K562 (cell line): ENCODE results near the gene HES5. TPM values are rescaled to one million over a fixed set of nuclear protein-coding genes. Genes with fewer than 3 reads are reported as not detected.

Source experiments
- ATAC-seq: fragments of 200-7000 bp; cut with Tn5 transposase; 3 replicates; pipeline ENCODE4 v1.9.1; 2020; ENCODE audit warnings: moderate library complexity
- BruUV-seq: library from RNA; stranded (reverse); fragments of 400-500 nt; replicated peaks from 2 replicates; lab custom pipeline; 2021; lab: Mats Ljungman, UMichigan
- CTCF ChIA-PET: fragments of 300-600 bp; formaldehyde crosslinking; extraction: SDS; loops from one replicate; lab custom pipeline; 2021; ENCODE audit warnings: low intra/inter-chr PET ratio; lab: Yijun Ruan, JAX
- POLR2A ChIA-PET: fragments of 300-600, 350-650 bp; sonication (Branson Sonifier 250); formaldehyde crosslinking; extraction: SDS; loops from one replicate; lab custom pipeline; 2021; ENCODE audit warnings: antibody characterized with exemption, inconsistent platforms; lab: Yijun Ruan, JAX
- DNase-seq, 4 experiments: peaks; one replicate each; pipeline versions ENCODE4 v3.0.0 to v3.0.0-alpha.2; 2011 to 2018; ENCODE audit warnings: low spot score in 3 of 4, mixed read lengths in 3 of 4; ENCODE audit errors: extremely low read depth in 1 of 4
- FAIRE-seq: peaks from 2 replicates; lab custom pipeline; 2011; peaks lifted over from hg19 to GRCh38; lab: Jason Lieb, UNC
- H2AFZ ChIP-seq: 2 replicates; pipeline ENCODE4 v1.6.0; 2011; ENCODE audit warnings: low read depth, low read length, control low read depth, inconsistent platforms
- H3K27ac ChIP-seq: fragments of 200-600 bp; 3 replicates; pipeline ENCODE4 v1.8.0; 2011; ENCODE audit warnings: low read depth, mild to moderate bottlenecking, control low read depth, inconsistent platforms, low read length, moderate library complexity, mixed read lengths; ENCODE audit errors: extremely low read depth
- H3K27me3 ChIP-seq, 2 experiments: fragments of 300-600 bp in 1 of 2; 2 replicates in 1 of 2; 3 replicates in 1 of 2; pipeline versions ENCODE4 v1.6.0 to v1.8.0; 2011; ENCODE audit warnings: inconsistent platforms in 2 of 2, low read length in 2 of 2, mild to moderate bottlenecking in 1 of 2, mixed read lengths in 1 of 2, moderate library complexity in 1 of 2; ENCODE audit not compliant: control insufficient read depth in 2 of 2, insufficient read depth in 2 of 2
- H3K36me3 ChIP-seq: fragments of 300-600 bp; 3 replicates; pipeline ENCODE4 v1.8.0; 2011; ENCODE audit warnings: mild to moderate bottlenecking, low read length, inconsistent platforms; ENCODE audit not compliant: control insufficient read depth, insufficient read depth
- H3K4me1 ChIP-seq, 2 experiments: fragments of 200-600 bp in 1 of 2; replicated peaks in 1 of 2; 2 replicates in 1 of 2; 3 replicates in 1 of 2; pipeline versions ENCODE4 v1.5.1 to v1.8.0; 2011; ENCODE audit warnings: inconsistent platforms in 2 of 2, low read length in 2 of 2, mild to moderate bottlenecking in 1 of 2, mixed read lengths in 1 of 2, moderate library complexity in 1 of 2; ENCODE audit not compliant: control insufficient read depth in 2 of 2, insufficient read depth in 2 of 2
- H3K4me2 ChIP-seq: 2 replicates; pipeline ENCODE4 v1.6.1; 2011; ENCODE audit warnings: low read length, control low read depth, inconsistent platforms, mixed read lengths; ENCODE audit not compliant: insufficient read depth
- H3K4me3 ChIP-seq: fragments of 200-600 bp; sonication (generic), shearing (Covaris generic); 2 replicates; pipeline ENCODE4 v1.5.1; 2016; ENCODE audit warnings: control low read depth, inconsistent platforms
- H3K79me2 ChIP-seq: fragments of 200-600 bp; 3 replicates; pipeline ENCODE4 v1.8.0; 2011; ENCODE audit warnings: low read length, inconsistent platforms; ENCODE audit not compliant: control insufficient read depth, insufficient read depth
- H3K9ac ChIP-seq, 2 experiments: 2 replicates each; pipeline versions ENCODE4 v1.6.0 to v1.6.1; 2011; ENCODE audit warnings: low read depth in 2 of 2, low read length in 2 of 2, control low read depth in 1 of 2, inconsistent platforms in 1 of 2, mild to moderate bottlenecking in 1 of 2, mixed read lengths in 1 of 2; ENCODE audit not compliant: insufficient read depth in 1 of 2
- H3K9me1 ChIP-seq: one replicate; pipeline ENCODE4 v1.6.0; 2011; ENCODE audit warnings: inconsistent platforms, mild to moderate bottlenecking, low read length, moderate library complexity; ENCODE audit not compliant: control insufficient read depth, insufficient read depth
- H3K9me3 ChIP-seq: replicated peaks from 2 replicates; pipeline ENCODE4 v1.5.1; 2011; ENCODE audit warnings: low read depth, low read length, inconsistent platforms; ENCODE audit not compliant: control insufficient read depth, insufficient read depth
- H4K20me1 ChIP-seq: replicated peaks from 2 replicates; pipeline ENCODE4 v1.6.1; 2011; ENCODE audit warnings: low read length, inconsistent platforms, mixed read lengths; ENCODE audit not compliant: control insufficient read depth, insufficient read depth
- BCL6 ChIP-seq: fragments of 250-450 bp; sonication (Bioruptor Pico); IDR thresholded peaks from 2 replicates; pipeline ENCODE4 v1.4.0; 2020
- DACH1 ChIP-seq: fragments of 450-650 bp; IDR thresholded peaks from 2 replicates; pipeline ENCODE4 v1.6.1; 2018; ENCODE audit not compliant: partially characterized antibody
- HCFC1 ChIP-seq: IDR thresholded peaks from 2 replicates; pipeline ENCODE4 v1.6.1; 2012; ENCODE audit warnings: low read depth, low read length, improper control_type of control experiment
- IFI16 ChIP-seq: fragments of 250-450 bp; sonication (Bioruptor Pico); IDR thresholded peaks from 2 replicates; pipeline ENCODE4 v2.1.2; 2022; ENCODE audit warnings: mild to moderate bottlenecking, inconsistent platforms
- ILK ChIP-seq: fragments of 450-650 bp; IDR thresholded peaks from 2 replicates; pipeline ENCODE4 v1.6.1; 2016; ENCODE audit warnings: missing genetic modification characterization, low read depth, mild to moderate bottlenecking, missing compliant biosample characterization, moderate library complexity, borderline replicate concordance
- RB1 ChIP-seq: fragments of 450-650 bp; IDR thresholded peaks from 2 replicates; pipeline ENCODE4 v1.6.1; 2017; ENCODE audit warnings: low read depth, mild to moderate bottlenecking
- TSHZ1 ChIP-seq: fragments of 250-450 bp; sonication (Bioruptor Pico); IDR thresholded peaks from 2 replicates; pipeline ENCODE4 v1.4.0; 2020; ENCODE audit warnings: mild to moderate bottlenecking, moderate library complexity
- YBX1 ChIP-seq: fragments of 450-650 bp; IDR thresholded peaks from 2 replicates; pipeline ENCODE4 v1.7.1; 2016; ENCODE audit warnings: mild to moderate bottlenecking
- ZBTB7A ChIP-seq: IDR thresholded peaks from 2 replicates; pipeline ENCODE4 v1.6.1; 2011; ENCODE audit warnings: low read depth, mild to moderate bottlenecking, low read length, moderate library complexity, borderline replicate concordance; ENCODE audit not compliant: control insufficient read depth
- ZKSCAN3 ChIP-seq: fragments of 250-450 bp; sonication (Bioruptor Pico); IDR thresholded peaks from 2 replicates; pipeline ENCODE4 v1.4.0; 2020
- ZNF146 ChIP-seq: IDR thresholded peaks from one replicate; pipeline ENCODE4 v1.6.1; 2018; ENCODE audit warnings: missing compliant biosample characterization; ENCODE audit not compliant: unreplicated experiment
- ZNF316 ChIP-seq: fragments of 450-650 bp; IDR thresholded peaks from 2 replicates; pipeline ENCODE4 v1.6.1; 2016
- ZNF518B ChIP-seq: fragments of 250-450 bp; sonication (Bioruptor Pico); IDR thresholded peaks from 2 replicates; pipeline ENCODE4 v1.5.0; 2021; ENCODE audit warnings: mild to moderate bottlenecking, moderate library complexity
- WGBS: fragments of 100-300 bp; shearing (Covaris generic); methylation state at CpG from one replicate; pipeline ENCODE4 v1.1.6; 2016; ENCODE audit warnings: low coverage, mixed read lengths; ENCODE audit not compliant: insufficient coverage; ENCODE audit errors: missing lambda C conversion rate; 5-methylcytosine and 5-hydroxymethylcytosine counted together
- in situ Hi-C: fragments of 300-500 bp; cut with MboI; formaldehyde crosslinking; loops from 4 replicates; pipeline ENCODE4 v1.15.0; 2018; ENCODE audit warnings: inconsistent platforms, mixed read lengths
- intact Hi-C: fragments of 100-400 bp; cut with micrococcal nuclease; formaldehyde crosslinking; loops from 2 replicates; pipeline ENCODE4 v1.14.2; 2022
- polyA plus RNA-seq, 8 experiments: library from polyadenylated mRNA; depleted of rRNA in 4 of 8; stranded (reverse) in 5 of 8; unstranded in 3 of 8; fragments of >200 nt; fragmentation: Nextera tagmentation in 2 of 8; fragmentation: Illumina TruSeq in 1 of 8; extraction: Ambion mirVana in 2 of 8; extraction: Trizol in 1 of 8; gene quantifications; 2 replicates each; pipeline versions ENCODE4 v1.2.1 to v1.2.3, GENCODE V29; 2011 to 2014; ENCODE audit warnings: inconsistent platforms in 1 of 8, missing spikeins in 1 of 8
- total RNA-seq, 7 experiments: library from RNA; depleted of rRNA in 6 of 7; stranded (reverse); fragments of >200 nt in 6 of 7; fragmentation: Illumina TruSeq in 2 of 7; extraction: Trizol in 2 of 7; gene quantifications; 2 replicates each; pipeline versions ENCODE4 v1.2.1 to v1.2.3, GENCODE V29; 2011 to 2021; ENCODE audit warnings: low replicate concordance in 1 of 7

The HES5 gene
- total and polyA plus RNA-seq, 9 of the 15 experiments (the other 6 are each of a cell fraction or from before 2014, with no cell fraction given), result not detected

- 0% methylated on average over 4 of the region's 4 CpGs for WGBS
- Histone ChIP-seq H3K79me2 (no peaks in the 10 kb centered on the region), H2AFZ (no peak overlapping the region), H3K4me3 (no peak overlapping the region), H3K9ac (no peak overlapping the region), H3K9me1 (peaks cover 3% of the 10 kb centered on the region), H3K4me2 (no peak overlapping the region), H3K4me1 (peaks cover 0 to 36% of the 10 kb centered on the region in 2 experiments; a peak in 3 of 5 replicates), H4K20me1 (peaks cover 8% of the 10 kb centered on the region), H3K27ac (no peak overlapping the region), H3K27me3 (peaks cover 4 to 17% of the 10 kb centered on the region in 2 experiments; a peak in 3 of 5 replicates), H3K9me3 (no peaks in the 10 kb centered on the region), H3K36me3 (no peaks in the 10 kb centered on the region)
- TF ChIP-seq ZNF518B (CRISPR knock-in tag) (no peak), YBX1 (no peak), IFI16 (no peak), ZNF316 (no peak), DACH1 (no peak), ZNF146 (CRISPR knock-in tag) (no peak), BCL6 (CRISPR knock-in tag) (no peak), ZKSCAN3 (CRISPR knock-in tag) (no peak), RB1 (no peak), HCFC1 (no peak), ILK (tag) (no peak), ZBTB7A (no peak), TSHZ1 (CRISPR knock-in tag) (no peak)
- in situ Hi-C loops (no loop called here), intact Hi-C loops (no loop called here)
- CTCF ChIA-PET, result no interaction called here
- FAIRE-seq (no peak), DNase-seq (no peak), ATAC-seq (no peak)
- no TSS peak for BruUV-seq
- POLR2A ChIA-PET, result no interaction called here
Observed at GRCh38 chr1:2486041-2486440, 44.0 kb downstream of the HES5 start.
